Measurements from ENCODE around the gene TNFRSF25. TPM values are rescaled to one million over a fixed set of nuclear protein-coding genes. Genes with fewer than 3 reads are reported as not detected.

The TNFRSF25 gene
- total and polyA plus RNA-seq, 2 experiments from 2014 or later, result 3.1 to 5.6 TPM

GRCh38 chr1:6420454-6421042 lies 45.4 kb downstream of the TNFRSF25 start:
- peak; percentile 39 for DNase-seq
- H3K27me3 ChIP-seq (replicated peaks; ENCODE audit: insufficient read depth), result peaks cover 77% of the 10 kb centered on the region

GRCh38 chr1:6419804-6420453 lies 46.0 kb downstream of the TNFRSF25 start, which contains the start of gene HES2:
TSS of gene HES2 (minus strand) at chr1:6419919. CDS start at chr1:6419820, 99 bp downstream.
- Histone ChIP-seq H3K27ac (no peak within 1 kb of the TSS), H4K20me1 (ENCODE audit: insufficient read depth) (no peaks in the 10 kb centered on the region), H3K9me2 (ENCODE audit: insufficient read depth) (no peaks in the 10 kb centered on the region), H3K36me3 (ENCODE audit: low read depth) (no peaks in the 10 kb centered on the region), H3K27me3 (replicated peaks; ENCODE audit: insufficient read depth) (peaks cover 78% of the 10 kb centered on the region), H2AFZ (0 out of 2 replicates have a peak within 1 kb of the TSS, but pooled peaks have one; percentile 19), H3F3A (ENCODE audit: insufficient read depth) (0 out of 2 replicates have a peak, but pooled peaks cover 3% of the 10 kb centered on the region), H3K4me1 (ENCODE audit: insufficient read depth) (peaks cover 11% of the 10 kb centered on the region), H3K4me3 (peak within 1 kb of the TSS; percentile 43; the same call in 1 of the 2 replicates), H3K79me2 (ENCODE audit: insufficient read depth) (no peaks in the 10 kb centered on the region), H3K9me3 (ENCODE audit: low read depth) (no peaks in the 10 kb centered on the region), H3K4me2 (ENCODE audit: unreplicated experiment) (peak within 1 kb of the TSS; percentile 39), H3K9ac (no peak within 1 kb of the TSS)
- WGBS, 2 experiments (ENCODE audit: low coverage in 1 of 2, low lambda C conversion rate in 2 of 2, missing lambda C conversion rate in 2 of 2), result 2 to 4% methylated on average over 31 to 56 of the region's 62 CpGs
- in situ Hi-C loops (cut with MboI), result no loop called here
- DNase-seq, result peak; percentile 48
- TF ChIP-seq EZH2 (IDR thresholded peaks at IDR 0.05; ENCODE audit: insufficient read depth, poor library complexity, severe bottlenecking), result peak; percentile 89
- no peak for TF ChIP-seq EZH2phosphoT487 (IDR thresholded peaks at IDR 0.05; ENCODE audit: insufficient read depth, low read depth)

More at GRCh38 chr1:6420454-6421042, 45.4 kb downstream of the TNFRSF25 start:
- H3K9ac ChIP-seq, result no peak overlapping the region
- H2AFZ ChIP-seq, result no peak overlapping the region
- H3K27ac ChIP-seq, result no peak overlapping the region
- in situ Hi-C loops (cut with MboI), result no loop called here
- no peaks in the 10 kb centered on the region for H4K20me1 ChIP-seq (ENCODE audit: insufficient read depth)
- TF ChIP-seq EZH2 (IDR thresholded peaks at IDR 0.05; ENCODE audit: insufficient read depth, poor library complexity, severe bottlenecking) (peak; percentile 54), EZH2phosphoT487 (IDR thresholded peaks at IDR 0.05; ENCODE audit: insufficient read depth, low read depth) (no peak)
- peak overlapping the region; percentile 39 for H3K4me2 ChIP-seq (ENCODE audit: unreplicated experiment)
- no peaks in the 10 kb centered on the region for H3K79me2 ChIP-seq (ENCODE audit: insufficient read depth)
- H3K36me3 ChIP-seq (ENCODE audit: low read depth), result no peaks in the 10 kb centered on the region
- H3F3A ChIP-seq (ENCODE audit: insufficient read depth), result 0 out of 2 replicates have a peak, but pooled peaks cover 3% of the 10 kb centered on the region
- WGBS, 2 experiments (ENCODE audit: low coverage in 1 of 2, low lambda C conversion rate in 2 of 2, missing lambda C conversion rate in 2 of 2), result 5 to 7% methylated on average over 34 to 38 of the region's 44 CpGs
- H3K4me3 ChIP-seq, result no peak overlapping the region
- no peaks in the 10 kb centered on the region for H3K9me2 ChIP-seq (ENCODE audit: insufficient read depth)
- H3K9me3 ChIP-seq (ENCODE audit: low read depth), result no peaks in the 10 kb centered on the region
- H3K4me1 ChIP-seq (ENCODE audit: insufficient read depth), result peaks cover 11% of the 10 kb centered on the region

- peak overlapping the region; percentile 39 for H3K4me2 ChIP-seq (ENCODE audit: unreplicated experiment)
- no peaks in the 10 kb centered on the region for H4K20me1 ChIP-seq (ENCODE audit: insufficient read depth)
- DNase-seq, result peak; percentile 20
- H3K4me1 ChIP-seq (ENCODE audit: insufficient read depth), result peaks cover 16% of the 10 kb centered on the region
- 0 out of 2 replicates have a peak overlapping the region, but pooled peaks have one; percentile 19 for H2AFZ ChIP-seq
- H3K9me2 ChIP-seq (ENCODE audit: insufficient read depth), result no peaks in the 10 kb centered on the region
- H3K27ac ChIP-seq, result no peak overlapping the region
- no peaks in the 10 kb centered on the region for H3K36me3 ChIP-seq (ENCODE audit: low read depth)
- H3K79me2 ChIP-seq (ENCODE audit: insufficient read depth), result no peaks in the 10 kb centered on the region
- H3K4me3 ChIP-seq, result peak overlapping the region; percentile 43; the same call in 1 of the 2 replicates
- WGBS, 2 experiments (ENCODE audit: low coverage in 1 of 2, low lambda C conversion rate in 2 of 2, missing lambda C conversion rate in 2 of 2), result 5 to 9% methylated on average over 17 to 42 of the region's 48 CpGs
- in situ Hi-C loops (cut with MboI), result no loop called here
- H3F3A ChIP-seq (ENCODE audit: insufficient read depth), result 0 out of 2 replicates have a peak, but pooled peaks cover 3% of the 10 kb centered on the region
- H3K9ac ChIP-seq, result no peak overlapping the region
- H3K9me3 ChIP-seq (ENCODE audit: low read depth), result no peaks in the 10 kb centered on the region
- TF ChIP-seq EZH2phosphoT487 (IDR thresholded peaks at IDR 0.05; ENCODE audit: insufficient read depth, low read depth) (no peak), EZH2 (IDR thresholded peaks at IDR 0.05; ENCODE audit: insufficient read depth, poor library complexity, severe bottlenecking) (no peak)
- peaks cover 82% of the 10 kb centered on the region for H3K27me3 ChIP-seq (replicated peaks; ENCODE audit: insufficient read depth)
These were observed 46.6 kb downstream of the TNFRSF25 start for GRCh38 chr1:6419397-6419803.

- no peak overlapping the region for H2AFZ ChIP-seq
- no peak overlapping the region for H3K27ac ChIP-seq
- no peak overlapping the region for H3K9ac ChIP-seq
- TF ChIP-seq EZH2phosphoT487 (IDR thresholded peaks at IDR 0.05; ENCODE audit: insufficient read depth, low read depth), result no peak
- no peak for TF ChIP-seq EZH2 (IDR thresholded peaks at IDR 0.05; ENCODE audit: insufficient read depth, poor library complexity, severe bottlenecking)
- no peaks in the 10 kb centered on the region for H3K36me3 ChIP-seq (ENCODE audit: low read depth)
- H3K4me2 ChIP-seq (ENCODE audit: unreplicated experiment), result no peak overlapping the region
- H3F3A ChIP-seq (ENCODE audit: insufficient read depth), result 0 out of 2 replicates have a peak, but pooled peaks cover 3% of the 10 kb centered on the region
- peaks cover 16% of the 10 kb centered on the region for H3K4me1 ChIP-seq (ENCODE audit: insufficient read depth)
- H4K20me1 ChIP-seq (ENCODE audit: insufficient read depth), result no peaks in the 10 kb centered on the region
- peak; percentile 23 for DNase-seq
- WGBS, 2 experiments (ENCODE audit: low coverage in 1 of 2, low lambda C conversion rate in 2 of 2, missing lambda C conversion rate in 2 of 2), result 26 to 28% methylated on average over 37 to 47 of the region's 69 CpGs
- in situ Hi-C loops (cut with MboI), result no loop called here
- no peaks in the 10 kb centered on the region for H3K9me2 ChIP-seq (ENCODE audit: insufficient read depth)
- H3K9me3 ChIP-seq (ENCODE audit: low read depth), result no peaks in the 10 kb centered on the region
- H3K4me3 ChIP-seq, result no peak overlapping the region
- H3K27me3 ChIP-seq (replicated peaks; ENCODE audit: insufficient read depth), result peaks cover 77% of the 10 kb centered on the region
- no peaks in the 10 kb centered on the region for H3K79me2 ChIP-seq (ENCODE audit: insufficient read depth)
These were observed 47.1 kb downstream of the TNFRSF25 start for GRCh38 chr1:6418668-6419396.
